Stimulated activated CD8-positive, alpha-beta memory T cell treated with anti-CD3 and anti-CD28 coated beads, Interleukin-7, amount 100 ng/mL, for 4 hours (primary cell): Measurements from ENCODE around the gene TOPORS.
"Not testable (repeated sequence)": the region's sequence is repeated elsewhere in the genome, so short reads cannot be mapped to it uniquely, and the experiment has no call there.

ENCODE experiments used
- DNase-seq, 2 donors: peaks; one replicate each; pipeline ENCODE4 v3.0.0-alpha.2; 2020; ENCODE audit warnings: low read depth in 2 of 2

Gene TOPORS

GRCh38 chr9:32566770-32567169, 14.4 kb upstream of the TOPORS start:
- no peak for DNase-seq

- no peak for DNase-seq
Measured at GRCh38 chr9:32565967-32566366, 13.6 kb upstream of the TOPORS start.

GRCh38 chr9:32558408-32558934, 6.1 kb upstream of the TOPORS start:
- DNase-seq, result no peak

GRCh38 chr9:32554591-32554990, 2.2 kb upstream of the TOPORS start:
- no peak for DNase-seq

- no peak for DNase-seq
Measured at GRCh38 chr9:32554107-32554506, 1.7 kb upstream of the TOPORS start.

GRCh38 chr9:32551276-32552051, 922 bp downstream of the TOPORS start:
- peak in 1 of 2 donors; percentile 18 for DNase-seq

GRCh38 chr9:32550562-32551275, 1.7 kb downstream of the TOPORS start:
- DNase-seq, result peak; percentile 93 to 94

GRCh38 chr9:32550150-32550561, 2.2 kb downstream of the TOPORS start:
- DNase-seq, result no peak

- not testable (repeated sequence) for DNase-seq
Measured at GRCh38 chr9:32548213-32548612, 4.2 kb downstream of the TOPORS start.

GRCh38 chr9:32545884-32546283, 6.5 kb downstream of the TOPORS start:
- no peak for DNase-seq

GRCh38 chr9:32543047-32543446, 9.3 kb downstream of the TOPORS start:
- no peak for DNase-seq

- DNase-seq, result no peak
Measured at GRCh38 chr9:32533816-32534215, 18.6 kb downstream of the TOPORS start.

GRCh38 chr9:32533336-32533735, 19.1 kb downstream of the TOPORS start:
- no peak for DNase-seq

- DNase-seq, result no peak
Measured at GRCh38 chr9:32526707-32527048, 25.7 kb downstream of the TOPORS start.

- peak; percentile 71 to 77 for DNase-seq
Measured at GRCh38 chr9:32526041-32526706, 26.2 kb downstream of the TOPORS start, which contains the start of gene RIGI. Gene RIGI, minus strand, starts transcription at chr9:32526196. Its CDS starts 30 bp downstream, at chr9:32526166.

GRCh38 chr9:32525709-32526030, 26.7 kb downstream of the TOPORS start:
- no peak for DNase-seq

- peak in 1 of 2 donors; percentile 5 for DNase-seq
Measured at GRCh38 chr9:32524892-32525708, 27.3 kb downstream of the TOPORS start.

- not testable (repeated sequence) for DNase-seq
Measured at GRCh38 chr9:32524558-32524891, 27.9 kb downstream of the TOPORS start.

GRCh38 chr9:32523910-32524309, 28.5 kb downstream of the TOPORS start:
- no peak for DNase-seq

- no peak for DNase-seq
Measured at GRCh38 chr9:32518276-32518675, 34.1 kb downstream of the TOPORS start.

GRCh38 chr9:32516241-32516640, 36.1 kb downstream of the TOPORS start:
- DNase-seq, result no peak

GRCh38 chr9:32508728-32509127, 43.7 kb downstream of the TOPORS start:
- DNase-seq, result no peak
